Subcutaneous adipose tissue (tissue), 4 donors: Measurements from ENCODE around the gene TPH2. TPM values are rescaled to one million over a fixed set of nuclear protein-coding genes. Genes with fewer than 3 reads are reported as not detected.

ENCODE experiments used
- CTCF ChIP-seq: fragments of 450-650 bp; IDR thresholded peaks from one replicate; pipeline ENCODE4 v1.5.1; 2016; ENCODE audit warnings: low read depth, mild to moderate bottlenecking, control low read depth, antibody characterized with exemption, moderate library complexity
- total RNA-seq, 4 donors: library from RNA; depleted of rRNA; stranded (reverse); fragments of >200 nt; gene quantifications; one replicate each; pipeline ENCODE4 v1.1.0, GENCODE V29; 2016

The TPH2 gene
- total RNA-seq, 4 donors from 2014 or later, result not detected

DNA sequence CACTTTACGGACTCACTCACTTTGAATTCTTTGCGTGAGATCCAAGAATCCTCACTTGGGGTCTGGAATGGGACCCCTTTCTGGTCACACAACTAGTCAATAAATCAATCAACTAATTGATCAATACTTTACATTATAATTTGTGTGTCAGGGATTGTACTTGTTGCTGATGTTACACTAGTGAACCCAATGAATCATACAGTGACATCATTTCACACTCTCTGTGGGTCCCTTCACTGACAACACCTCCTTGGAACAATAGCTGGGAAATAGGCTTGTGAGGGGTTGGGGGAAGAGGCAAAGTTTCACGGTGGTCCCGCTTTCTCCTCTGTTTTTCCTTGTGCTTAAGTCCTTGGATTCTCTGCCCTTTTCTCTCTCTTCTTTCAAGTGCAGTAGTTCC, 35.0 kb downstream of the TPH2 start:
- no peak for TF ChIP-seq CTCF

DNA sequence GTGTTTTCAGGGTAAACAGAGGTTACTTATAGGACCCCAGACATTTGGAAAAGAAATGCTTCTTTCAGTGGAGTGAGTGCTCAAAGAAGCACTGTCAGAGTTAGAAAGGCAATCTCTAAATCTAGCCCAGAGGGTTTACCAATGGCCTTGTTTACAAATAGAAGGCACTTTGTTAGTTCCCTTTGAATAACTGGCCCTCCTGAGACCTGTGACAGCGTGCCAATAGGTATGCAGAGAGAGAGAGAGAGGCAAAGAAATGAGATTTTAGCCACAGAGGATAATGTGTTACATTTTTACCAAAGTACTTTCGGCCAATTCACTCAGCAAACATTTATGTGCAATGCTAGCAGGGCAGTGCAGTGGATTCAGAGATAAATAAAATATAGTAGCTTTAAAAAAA, 41.9 kb downstream of the TPH2 start:
- no peak for TF ChIP-seq CTCF

GRCh38 chr12:71981149-71981548, 42.5 kb downstream of the TPH2 start:
- TF ChIP-seq CTCF, result no peak

DNA sequence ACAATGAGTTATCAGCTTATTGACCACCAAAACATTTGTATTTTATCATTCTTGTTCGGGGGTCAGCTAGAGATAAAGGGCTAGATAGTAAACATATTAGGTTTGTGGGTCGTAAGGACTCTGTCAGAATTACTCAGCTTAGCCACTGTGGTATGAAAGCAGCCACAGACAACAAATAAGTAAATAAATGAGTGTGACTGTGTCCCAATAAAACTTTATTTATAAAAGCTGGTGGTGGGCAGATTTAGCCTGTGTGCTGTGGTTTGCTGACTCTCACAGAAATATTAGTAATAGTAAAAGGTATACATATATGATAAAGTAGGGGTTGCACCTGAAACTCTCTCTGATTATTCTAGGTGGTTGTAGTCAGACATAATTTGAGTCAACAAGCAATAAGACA, 56.1 kb downstream of the TPH2 start:
- TF ChIP-seq CTCF, result no peak

GRCh38 chr12:71999795-72000194, 61.1 kb downstream of the TPH2 start:
- no peak for TF ChIP-seq CTCF

GRCh38 chr12:72000969-72001648, 62.5 kb downstream of the TPH2 start:
- no peak for TF ChIP-seq CTCF

DNA sequence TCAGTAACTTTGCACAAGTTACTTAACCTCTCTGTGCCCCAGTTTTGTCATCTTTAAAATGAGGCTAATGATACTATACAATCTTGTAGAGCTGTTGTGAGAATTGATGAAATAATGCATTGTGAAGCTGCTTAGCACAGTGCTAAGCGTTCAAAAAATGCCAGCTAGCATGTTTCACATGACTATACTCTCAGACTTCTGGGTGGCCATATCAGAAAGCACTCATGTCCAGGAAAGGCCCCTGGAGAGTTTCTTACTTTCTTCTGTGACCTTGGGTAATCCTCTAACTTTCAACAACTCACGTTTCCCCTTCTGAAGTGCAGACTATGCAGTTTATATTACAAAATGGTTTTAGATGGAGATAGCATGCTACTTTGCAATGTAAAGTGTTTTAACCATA, 68.1 kb downstream of the TPH2 start:
- no peak for TF ChIP-seq CTCF
